ENCODE measurements around the gene RBM24.

- TF ChIP-seq POLR2AphosphoS5 (IDR thresholded peaks at IDR 0.05) (no peak), POLR2A (IDR thresholded peaks at IDR 0.05) (no peak)
Measured at GRCh38 chr6:17268114-17268513, 13.0 kb upstream of the RBM24 start.
